HL-60 (cell line): ENCODE data around the gene DDX46.
A peak's percentile ranks its signal among the peaks of the same experiment; 100 is the strongest.
"Not testable (repeated sequence)": the region's sequence is repeated elsewhere in the genome, so short reads cannot be mapped to it uniquely, and the experiment has no call there.

Source experiments
- DNase-seq, 2 experiments: peaks; one replicate each; pipeline ENCODE4 v3.0.0-alpha.2; 2010 to 2020; ENCODE audit warnings: low read depth in 1 of 2, low spot score in 1 of 2
- H3K27ac ChIP-seq: fragments of 250-450 bp; sonication (Bioruptor Pico); replicated peaks from 2 replicates; pipeline ENCODE4 v1.5.1; 2020; ENCODE audit warnings: mild to moderate bottlenecking, moderate library complexity
- H3K27me3 ChIP-seq: fragments of 250-450 bp; sonication (Bioruptor Pico); 2 replicates; pipeline ENCODE4 v1.5.1; 2021; ENCODE audit warnings: mild to moderate bottlenecking, moderate library complexity; ENCODE audit not compliant: insufficient read depth, poor library complexity, severe bottlenecking
- H3K4me3 ChIP-seq: replicated peaks from 2 replicates; pipeline ENCODE4 v1.5.1; 2011; ENCODE audit warnings: mild to moderate bottlenecking, control low read depth, low read length; ENCODE audit not compliant: insufficient read depth
- GABPA ChIP-seq: IDR thresholded peaks from 2 replicates; pipeline ENCODE4 v1.6.1; 2012; ENCODE audit warnings: low read depth
- POLR2AphosphoS5 ChIP-seq: IDR thresholded peaks from 2 replicates; pipeline ENCODE4 v1.6.1; 2012; ENCODE audit warnings: low read depth
- SPI1 ChIP-seq: IDR thresholded peaks from 2 replicates; pipeline ENCODE4 v1.6.1; 2012; ENCODE audit warnings: low read depth, mild to moderate bottlenecking, borderline replicate concordance
- long read RNA-seq: library from polyadenylated mRNA; unstranded; transcript quantifications from one replicate; pipeline ENCODE4 v2.0.0, GENCODE V29; 2020
- TF ChIP-seq, protein P1 (sequence below): IDR thresholded peaks from one replicate; pipeline ENCODE4 v1.5.1; 2011; ENCODE audit warnings: low read length, control low read depth, inconsistent platforms; ENCODE audit not compliant: insufficient read depth
- TF ChIP-seq, protein P2 (sequence below): IDR thresholded peaks from 2 replicates; pipeline ENCODE4 v1.6.1; 2012; ENCODE audit warnings: low read depth; ENCODE audit not compliant: insufficient replicate concordance

The DDX46 gene, protein sequence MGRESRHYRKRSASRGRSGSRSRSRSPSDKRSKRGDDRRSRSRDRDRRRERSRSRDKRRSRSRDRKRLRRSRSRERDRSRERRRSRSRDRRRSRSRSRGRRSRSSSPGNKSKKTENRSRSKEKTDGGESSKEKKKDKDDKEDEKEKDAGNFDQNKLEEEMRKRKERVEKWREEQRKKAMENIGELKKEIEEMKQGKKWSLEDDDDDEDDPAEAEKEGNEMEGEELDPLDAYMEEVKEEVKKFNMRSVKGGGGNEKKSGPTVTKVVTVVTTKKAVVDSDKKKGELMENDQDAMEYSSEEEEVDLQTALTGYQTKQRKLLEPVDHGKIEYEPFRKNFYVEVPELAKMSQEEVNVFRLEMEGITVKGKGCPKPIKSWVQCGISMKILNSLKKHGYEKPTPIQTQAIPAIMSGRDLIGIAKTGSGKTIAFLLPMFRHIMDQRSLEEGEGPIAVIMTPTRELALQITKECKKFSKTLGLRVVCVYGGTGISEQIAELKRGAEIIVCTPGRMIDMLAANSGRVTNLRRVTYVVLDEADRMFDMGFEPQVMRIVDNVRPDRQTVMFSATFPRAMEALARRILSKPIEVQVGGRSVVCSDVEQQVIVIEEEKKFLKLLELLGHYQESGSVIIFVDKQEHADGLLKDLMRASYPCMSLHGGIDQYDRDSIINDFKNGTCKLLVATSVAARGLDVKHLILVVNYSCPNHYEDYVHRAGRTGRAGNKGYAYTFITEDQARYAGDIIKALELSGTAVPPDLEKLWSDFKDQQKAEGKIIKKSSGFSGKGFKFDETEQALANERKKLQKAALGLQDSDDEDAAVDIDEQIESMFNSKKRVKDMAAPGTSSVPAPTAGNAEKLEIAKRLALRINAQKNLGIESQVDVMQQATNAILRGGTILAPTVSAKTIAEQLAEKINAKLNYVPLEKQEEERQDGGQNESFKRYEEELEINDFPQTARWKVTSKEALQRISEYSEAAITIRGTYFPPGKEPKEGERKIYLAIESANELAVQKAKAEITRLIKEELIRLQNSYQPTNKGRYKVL
- long read RNA-seq, full-length matches to known transcripts, result 7 of 25 reads
- long read RNA-seq, partial matches to known transcripts, result 16 of 25 reads
- long read RNA-seq, other reads (novel, unspliced or antisense), result 2 of 25 reads

DNA sequence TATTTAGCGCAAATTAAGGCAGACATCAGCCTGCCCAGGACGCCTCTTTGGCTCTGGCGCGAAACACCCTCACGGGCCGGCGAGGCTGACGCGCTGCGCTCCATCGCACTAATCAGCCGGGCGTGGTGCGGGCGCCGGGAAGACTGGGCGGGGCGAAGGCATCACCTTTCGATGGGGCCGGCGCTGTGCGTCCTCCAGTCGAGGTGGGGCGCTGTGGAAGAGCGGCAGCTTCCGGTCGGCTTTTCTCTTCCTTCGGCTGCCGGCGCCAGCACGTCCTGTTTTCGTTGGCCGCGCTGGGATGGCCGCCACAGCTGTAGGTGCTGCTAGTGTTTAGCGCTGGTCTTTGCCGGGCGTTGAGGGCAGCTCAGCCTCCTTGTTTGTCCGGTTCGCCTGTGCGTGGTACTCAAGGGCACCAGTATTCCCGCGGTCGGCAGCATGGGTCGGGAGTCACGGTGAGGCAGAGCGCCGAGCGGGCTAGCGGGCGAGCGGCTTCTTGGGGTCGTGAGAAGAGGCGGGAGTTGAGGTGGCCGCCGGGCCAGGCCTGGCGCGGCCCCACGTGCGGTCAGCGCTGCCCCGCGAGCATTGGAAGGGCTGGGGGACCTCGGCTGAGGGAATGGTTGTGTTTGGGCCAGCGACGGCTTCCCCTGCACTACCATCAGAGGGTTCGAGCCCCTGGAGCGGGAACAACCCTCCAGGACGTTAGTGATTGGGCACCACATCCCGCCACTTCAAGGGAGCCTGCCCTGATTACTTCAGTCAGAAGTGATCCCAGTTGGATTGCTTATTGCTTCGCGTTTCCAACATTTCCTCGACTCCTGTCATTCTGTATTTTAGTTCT, at the start of gene DDX46:
Gene DDX46, plus strand, starts transcription at position 276 of the 838 bp plus-strand sequence. Its CDS starts 160 bp downstream, at position 436.
- H3K4me3 ChIP-seq, result peak within 1 kb of the TSS; percentile 91
- H3K27ac ChIP-seq, result peak within 1 kb of the TSS; percentile 88

DNA sequence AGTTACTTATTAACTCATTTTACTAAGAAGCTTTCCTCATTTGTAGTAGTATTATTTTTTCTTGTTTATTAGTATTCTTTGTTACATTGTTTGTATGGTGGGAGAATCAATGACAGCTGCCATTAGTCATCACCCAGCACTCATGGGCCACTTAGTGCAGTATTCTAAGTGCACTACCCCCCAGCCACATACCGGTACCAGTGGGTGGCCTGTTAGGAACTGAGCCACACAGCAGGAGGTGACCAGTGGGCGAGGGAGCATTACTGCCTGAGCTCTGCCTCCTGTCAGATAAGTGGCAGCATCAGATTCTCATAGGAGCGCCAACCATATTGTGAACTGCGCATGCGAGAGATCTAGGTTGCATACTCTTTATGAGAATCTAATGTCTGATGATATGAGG, 44.5 kb upstream of the DDX46 start:
- no peak overlapping the region for H3K27ac ChIP-seq
- TF ChIP-seq SPI1 (no peak), GABPA (no peak), POLR2AphosphoS5 (no peak)
- TF ChIP-seq, protein P1, sequence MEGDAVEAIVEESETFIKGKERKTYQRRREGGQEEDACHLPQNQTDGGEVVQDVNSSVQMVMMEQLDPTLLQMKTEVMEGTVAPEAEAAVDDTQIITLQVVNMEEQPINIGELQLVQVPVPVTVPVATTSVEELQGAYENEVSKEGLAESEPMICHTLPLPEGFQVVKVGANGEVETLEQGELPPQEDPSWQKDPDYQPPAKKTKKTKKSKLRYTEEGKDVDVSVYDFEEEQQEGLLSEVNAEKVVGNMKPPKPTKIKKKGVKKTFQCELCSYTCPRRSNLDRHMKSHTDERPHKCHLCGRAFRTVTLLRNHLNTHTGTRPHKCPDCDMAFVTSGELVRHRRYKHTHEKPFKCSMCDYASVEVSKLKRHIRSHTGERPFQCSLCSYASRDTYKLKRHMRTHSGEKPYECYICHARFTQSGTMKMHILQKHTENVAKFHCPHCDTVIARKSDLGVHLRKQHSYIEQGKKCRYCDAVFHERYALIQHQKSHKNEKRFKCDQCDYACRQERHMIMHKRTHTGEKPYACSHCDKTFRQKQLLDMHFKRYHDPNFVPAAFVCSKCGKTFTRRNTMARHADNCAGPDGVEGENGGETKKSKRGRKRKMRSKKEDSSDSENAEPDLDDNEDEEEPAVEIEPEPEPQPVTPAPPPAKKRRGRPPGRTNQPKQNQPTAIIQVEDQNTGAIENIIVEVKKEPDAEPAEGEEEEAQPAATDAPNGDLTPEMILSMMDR, result no peak
- TF ChIP-seq, protein P2, sequence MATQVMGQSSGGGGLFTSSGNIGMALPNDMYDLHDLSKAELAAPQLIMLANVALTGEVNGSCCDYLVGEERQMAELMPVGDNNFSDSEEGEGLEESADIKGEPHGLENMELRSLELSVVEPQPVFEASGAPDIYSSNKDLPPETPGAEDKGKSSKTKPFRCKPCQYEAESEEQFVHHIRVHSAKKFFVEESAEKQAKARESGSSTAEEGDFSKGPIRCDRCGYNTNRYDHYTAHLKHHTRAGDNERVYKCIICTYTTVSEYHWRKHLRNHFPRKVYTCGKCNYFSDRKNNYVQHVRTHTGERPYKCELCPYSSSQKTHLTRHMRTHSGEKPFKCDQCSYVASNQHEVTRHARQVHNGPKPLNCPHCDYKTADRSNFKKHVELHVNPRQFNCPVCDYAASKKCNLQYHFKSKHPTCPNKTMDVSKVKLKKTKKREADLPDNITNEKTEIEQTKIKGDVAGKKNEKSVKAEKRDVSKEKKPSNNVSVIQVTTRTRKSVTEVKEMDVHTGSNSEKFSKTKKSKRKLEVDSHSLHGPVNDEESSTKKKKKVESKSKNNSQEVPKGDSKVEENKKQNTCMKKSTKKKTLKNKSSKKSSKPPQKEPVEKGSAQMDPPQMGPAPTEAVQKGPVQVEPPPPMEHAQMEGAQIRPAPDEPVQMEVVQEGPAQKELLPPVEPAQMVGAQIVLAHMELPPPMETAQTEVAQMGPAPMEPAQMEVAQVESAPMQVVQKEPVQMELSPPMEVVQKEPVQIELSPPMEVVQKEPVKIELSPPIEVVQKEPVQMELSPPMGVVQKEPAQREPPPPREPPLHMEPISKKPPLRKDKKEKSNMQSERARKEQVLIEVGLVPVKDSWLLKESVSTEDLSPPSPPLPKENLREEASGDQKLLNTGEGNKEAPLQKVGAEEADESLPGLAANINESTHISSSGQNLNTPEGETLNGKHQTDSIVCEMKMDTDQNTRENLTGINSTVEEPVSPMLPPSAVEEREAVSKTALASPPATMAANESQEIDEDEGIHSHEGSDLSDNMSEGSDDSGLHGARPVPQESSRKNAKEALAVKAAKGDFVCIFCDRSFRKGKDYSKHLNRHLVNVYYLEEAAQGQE, result no peak
- DNase-seq, result no peak
- H3K4me3 ChIP-seq, result no peak overlapping the region
- no peaks in the 10 kb centered on the region for H3K27me3 ChIP-seq

More for the DNA sequence above, at the start of gene DDX46:
- no peaks in the 10 kb centered on the region for H3K27me3 ChIP-seq
- TF ChIP-seq GABPA (peak; percentile 85), SPI1 (no peak), POLR2AphosphoS5 (peak; percentile 88)
- TF ChIP-seq, protein P1, result peak; percentile 16
- TF ChIP-seq, protein P2, result peak; percentile 19
- DNase-seq, result peak; percentile 63 to 86

DNA sequence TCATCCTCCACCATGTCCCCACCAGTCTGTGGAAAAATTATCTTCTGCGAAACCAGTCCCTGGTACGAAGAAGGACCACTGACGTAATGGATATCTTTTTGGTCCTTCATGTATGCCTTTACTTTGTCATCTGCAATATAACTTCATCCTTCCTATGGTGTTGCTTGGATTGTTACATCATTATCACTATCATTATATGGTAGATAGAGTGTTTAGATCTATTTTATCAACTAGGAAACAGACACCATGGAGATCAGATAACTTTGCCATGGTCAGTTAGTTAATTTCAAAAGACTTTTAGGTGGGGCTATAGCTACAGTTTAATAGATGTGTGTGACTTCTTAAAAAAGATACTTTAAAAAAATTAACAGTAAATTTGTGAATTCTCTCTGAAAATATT, 44.0 kb upstream of the DDX46 start:
- no peaks in the 10 kb centered on the region for H3K27me3 ChIP-seq
- no peak overlapping the region for H3K27ac ChIP-seq
- no peak for DNase-seq
- TF ChIP-seq, protein P1, result no peak
- TF ChIP-seq SPI1, result no peak
- TF ChIP-seq GABPA, result no peak
- no peak for TF ChIP-seq POLR2AphosphoS5
- TF ChIP-seq, protein P2, result no peak
- H3K4me3 ChIP-seq, result no peak overlapping the region

DNA sequence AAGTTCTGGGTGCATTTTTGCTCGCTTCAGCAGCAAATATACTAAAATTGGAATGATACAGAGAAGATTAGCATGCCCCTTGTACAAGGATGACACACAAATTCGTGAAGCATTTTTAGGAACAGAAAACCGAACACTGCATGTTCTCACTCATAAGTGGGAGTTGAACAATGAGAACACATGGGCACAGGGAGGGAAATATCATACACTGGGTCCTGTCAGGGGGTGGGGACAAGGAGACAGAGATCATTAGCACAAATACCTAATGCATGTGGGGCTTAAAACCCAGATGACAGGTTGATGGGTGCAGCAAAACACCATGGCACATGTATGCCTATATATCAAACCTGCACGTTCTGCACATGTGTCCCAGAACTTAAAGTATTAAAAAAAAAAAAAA, 43.1 kb upstream of the DDX46 start:
- not testable (repeated sequence) for H3K4me3 ChIP-seq, H3K27ac ChIP-seq, DNase-seq, H3K27me3 ChIP-seq
